ENCODE measurements around the gene HTT. TPM values are rescaled to one million over a fixed set of nuclear protein-coding genes. Genes with fewer than 3 reads are reported as not detected.
A peak's percentile ranks its signal among the peaks of the same experiment; 100 is the strongest.

Gene HTT
- total RNA-seq, 1 experiment from 2014 or later, result 85.4 TPM

- TF ChIP-seq, protein P1, sequence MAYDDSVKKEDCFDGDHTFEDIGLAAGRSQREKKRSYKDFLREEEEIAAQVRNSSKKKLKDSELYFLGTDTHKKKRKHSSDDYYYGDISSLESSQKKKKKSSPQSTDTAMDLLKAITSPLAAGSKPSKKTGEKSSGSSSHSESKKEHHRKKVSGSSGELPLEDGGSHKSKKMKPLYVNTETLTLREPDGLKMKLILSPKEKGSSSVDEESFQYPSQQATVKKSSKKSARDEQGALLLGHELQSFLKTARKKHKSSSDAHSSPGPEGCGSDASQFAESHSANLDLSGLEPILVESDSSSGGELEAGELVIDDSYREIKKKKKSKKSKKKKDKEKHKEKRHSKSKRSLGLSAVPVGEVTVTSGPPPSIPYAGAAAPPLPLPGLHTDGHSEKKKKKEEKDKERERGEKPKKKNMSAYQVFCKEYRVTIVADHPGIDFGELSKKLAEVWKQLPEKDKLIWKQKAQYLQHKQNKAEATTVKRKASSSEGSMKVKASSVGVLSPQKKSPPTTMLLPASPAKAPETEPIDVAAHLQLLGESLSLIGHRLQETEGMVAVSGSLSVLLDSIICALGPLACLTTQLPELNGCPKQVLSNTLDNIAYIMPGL (CRISPR knock-in tag; IDR thresholded peaks at IDR 0.05), result no peak
- no peak for TF ChIP-seq TP53 (CRISPR knock-in tag; IDR thresholded peaks at IDR 0.05)
- TF ChIP-seq FOXP1 (CRISPR knock-in tag; IDR thresholded peaks at IDR 0.05; ENCODE audit: borderline replicate concordance), result 0 out of 2 replicates have a peak, but pooled peaks have one; percentile 23
- no peak for TF ChIP-seq KAT7 (CRISPR knock-in tag; IDR thresholded peaks at IDR 0.05; ENCODE audit: borderline replicate concordance)
- TF ChIP-seq E2F1 (CRISPR knock-in tag; IDR thresholded peaks at IDR 0.05), result no peak
- TF ChIP-seq, protein P2, sequence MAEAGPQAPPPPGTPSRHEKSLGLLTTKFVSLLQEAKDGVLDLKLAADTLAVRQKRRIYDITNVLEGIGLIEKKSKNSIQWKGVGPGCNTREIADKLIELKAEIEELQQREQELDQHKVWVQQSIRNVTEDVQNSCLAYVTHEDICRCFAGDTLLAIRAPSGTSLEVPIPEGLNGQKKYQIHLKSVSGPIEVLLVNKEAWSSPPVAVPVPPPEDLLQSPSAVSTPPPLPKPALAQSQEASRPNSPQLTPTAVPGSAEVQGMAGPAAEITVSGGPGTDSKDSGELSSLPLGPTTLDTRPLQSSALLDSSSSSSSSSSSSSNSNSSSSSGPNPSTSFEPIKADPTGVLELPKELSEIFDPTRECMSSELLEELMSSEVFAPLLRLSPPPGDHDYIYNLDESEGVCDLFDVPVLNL (CRISPR knock-in tag; IDR thresholded peaks at IDR 0.05; ENCODE audit: borderline replicate concordance, low read depth), result no peak
- TF ChIP-seq PRRX2 (CRISPR knock-in tag; IDR thresholded peaks at IDR 0.05), result no peak
- TF ChIP-seq, protein P3, sequence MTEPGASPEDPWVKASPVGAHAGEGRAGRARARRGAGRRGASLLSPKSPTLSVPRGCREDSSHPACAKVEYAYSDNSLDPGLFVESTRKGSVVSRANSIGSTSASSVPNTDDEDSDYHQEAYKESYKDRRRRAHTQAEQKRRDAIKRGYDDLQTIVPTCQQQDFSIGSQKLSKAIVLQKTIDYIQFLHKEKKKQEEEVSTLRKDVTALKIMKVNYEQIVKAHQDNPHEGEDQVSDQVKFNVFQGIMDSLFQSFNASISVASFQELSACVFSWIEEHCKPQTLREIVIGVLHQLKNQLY (CRISPR knock-in tag; IDR thresholded peaks at IDR 0.05), result no peak
- TF ChIP-seq ELF4 (CRISPR knock-in tag; IDR thresholded peaks at IDR 0.05; ENCODE audit: low read depth), result no peak
Measured at GRCh38 chr4:3291969-3292570, 217.6 kb downstream of the HTT start (continued).

- ChIA-PET POLR2A (interaction anchor here (1.2 kb wide), 1 partner anchor 199 kb away, joined by 4 read pairs; no protein-coding TSS in a partner anchor), CTCF (interaction anchor here (0.8 to 3.7 kb wide), 5 partner anchors 17 to 174 kb away, joined by 3 to 45 read pairs (median 4); no protein-coding TSS in a partner anchor)
- Mint-ChIP-seq H3K27me3 (ENCODE audit: low read depth) (peaks cover 23% of the 10 kb centered on the region), H3K9me3 (no peaks in the 10 kb centered on the region), H3K4me1 (peaks cover 26% of the 10 kb centered on the region), H3K27ac (peak within 1 kb of the TSS; percentile 53; the same call in 1 of the 2 replicates), H3K36me3 (no peaks in the 10 kb centered on the region), H3K4me3 (peak within 1 kb of the TSS; percentile 79)
- peak; percentile 96 for DNase-seq (ENCODE audit: low spot score)
- peak; percentile 89 for ATAC-seq
- TF ChIP-seq, protein P4, sequence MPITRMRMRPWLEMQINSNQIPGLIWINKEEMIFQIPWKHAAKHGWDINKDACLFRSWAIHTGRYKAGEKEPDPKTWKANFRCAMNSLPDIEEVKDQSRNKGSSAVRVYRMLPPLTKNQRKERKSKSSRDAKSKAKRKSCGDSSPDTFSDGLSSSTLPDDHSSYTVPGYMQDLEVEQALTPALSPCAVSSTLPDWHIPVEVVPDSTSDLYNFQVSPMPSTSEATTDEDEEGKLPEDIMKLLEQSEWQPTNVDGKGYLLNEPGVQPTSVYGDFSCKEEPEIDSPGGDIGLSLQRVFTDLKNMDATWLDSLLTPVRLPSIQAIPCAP (CRISPR knock-in tag; IDR thresholded peaks at IDR 0.05), result no peak
- TF ChIP-seq ERG (CRISPR knock-in tag; IDR thresholded peaks at IDR 0.05), result no peak
- TF ChIP-seq GRHL2 (CRISPR knock-in tag; IDR thresholded peaks at IDR 0.05; ENCODE audit: insufficient replicate concordance, severe bottlenecking), result no peak
- TF ChIP-seq, protein P5, sequence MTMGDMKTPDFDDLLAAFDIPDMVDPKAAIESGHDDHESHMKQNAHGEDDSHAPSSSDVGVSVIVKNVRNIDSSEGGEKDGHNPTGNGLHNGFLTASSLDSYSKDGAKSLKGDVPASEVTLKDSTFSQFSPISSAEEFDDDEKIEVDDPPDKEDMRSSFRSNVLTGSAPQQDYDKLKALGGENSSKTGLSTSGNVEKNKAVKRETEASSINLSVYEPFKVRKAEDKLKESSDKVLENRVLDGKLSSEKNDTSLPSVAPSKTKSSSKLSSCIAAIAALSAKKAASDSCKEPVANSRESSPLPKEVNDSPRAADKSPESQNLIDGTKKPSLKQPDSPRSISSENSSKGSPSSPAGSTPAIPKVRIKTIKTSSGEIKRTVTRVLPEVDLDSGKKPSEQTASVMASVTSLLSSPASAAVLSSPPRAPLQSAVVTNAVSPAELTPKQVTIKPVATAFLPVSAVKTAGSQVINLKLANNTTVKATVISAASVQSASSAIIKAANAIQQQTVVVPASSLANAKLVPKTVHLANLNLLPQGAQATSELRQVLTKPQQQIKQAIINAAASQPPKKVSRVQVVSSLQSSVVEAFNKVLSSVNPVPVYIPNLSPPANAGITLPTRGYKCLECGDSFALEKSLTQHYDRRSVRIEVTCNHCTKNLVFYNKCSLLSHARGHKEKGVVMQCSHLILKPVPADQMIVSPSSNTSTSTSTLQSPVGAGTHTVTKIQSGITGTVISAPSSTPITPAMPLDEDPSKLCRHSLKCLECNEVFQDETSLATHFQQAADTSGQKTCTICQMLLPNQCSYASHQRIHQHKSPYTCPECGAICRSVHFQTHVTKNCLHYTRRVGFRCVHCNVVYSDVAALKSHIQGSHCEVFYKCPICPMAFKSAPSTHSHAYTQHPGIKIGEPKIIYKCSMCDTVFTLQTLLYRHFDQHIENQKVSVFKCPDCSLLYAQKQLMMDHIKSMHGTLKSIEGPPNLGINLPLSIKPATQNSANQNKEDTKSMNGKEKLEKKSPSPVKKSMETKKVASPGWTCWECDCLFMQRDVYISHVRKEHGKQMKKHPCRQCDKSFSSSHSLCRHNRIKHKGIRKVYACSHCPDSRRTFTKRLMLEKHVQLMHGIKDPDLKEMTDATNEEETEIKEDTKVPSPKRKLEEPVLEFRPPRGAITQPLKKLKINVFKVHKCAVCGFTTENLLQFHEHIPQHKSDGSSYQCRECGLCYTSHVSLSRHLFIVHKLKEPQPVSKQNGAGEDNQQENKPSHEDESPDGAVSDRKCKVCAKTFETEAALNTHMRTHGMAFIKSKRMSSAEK (CRISPR knock-in tag; IDR thresholded peaks at IDR 0.05; ENCODE audit: borderline replicate concordance), result no peak
- TF ChIP-seq ETV6 (CRISPR knock-in tag; IDR thresholded peaks at IDR 0.05), result peak; percentile 80; the same call in 1 of the 2 replicates
- TF ChIP-seq, protein P6, sequence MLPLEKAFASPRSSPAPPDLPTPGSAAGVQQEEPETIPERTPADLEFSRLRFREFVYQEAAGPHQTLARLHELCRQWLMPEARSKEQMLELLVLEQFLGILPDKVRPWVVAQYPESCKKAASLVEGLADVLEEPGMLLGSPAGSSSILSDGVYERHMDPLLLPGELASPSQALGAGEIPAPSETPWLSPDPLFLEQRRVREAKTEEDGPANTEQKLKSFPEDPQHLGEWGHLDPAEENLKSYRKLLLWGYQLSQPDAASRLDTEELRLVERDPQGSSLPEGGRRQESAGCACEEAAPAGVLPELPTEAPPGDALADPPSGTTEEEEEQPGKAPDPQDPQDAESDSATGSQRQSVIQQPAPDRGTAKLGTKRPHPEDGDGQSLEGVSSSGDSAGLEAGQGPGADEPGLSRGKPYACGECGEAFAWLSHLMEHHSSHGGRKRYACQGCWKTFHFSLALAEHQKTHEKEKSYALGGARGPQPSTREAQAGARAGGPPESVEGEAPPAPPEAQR (CRISPR knock-in tag; IDR thresholded peaks at IDR 0.05), result no peak
- TF ChIP-seq, protein P7, sequence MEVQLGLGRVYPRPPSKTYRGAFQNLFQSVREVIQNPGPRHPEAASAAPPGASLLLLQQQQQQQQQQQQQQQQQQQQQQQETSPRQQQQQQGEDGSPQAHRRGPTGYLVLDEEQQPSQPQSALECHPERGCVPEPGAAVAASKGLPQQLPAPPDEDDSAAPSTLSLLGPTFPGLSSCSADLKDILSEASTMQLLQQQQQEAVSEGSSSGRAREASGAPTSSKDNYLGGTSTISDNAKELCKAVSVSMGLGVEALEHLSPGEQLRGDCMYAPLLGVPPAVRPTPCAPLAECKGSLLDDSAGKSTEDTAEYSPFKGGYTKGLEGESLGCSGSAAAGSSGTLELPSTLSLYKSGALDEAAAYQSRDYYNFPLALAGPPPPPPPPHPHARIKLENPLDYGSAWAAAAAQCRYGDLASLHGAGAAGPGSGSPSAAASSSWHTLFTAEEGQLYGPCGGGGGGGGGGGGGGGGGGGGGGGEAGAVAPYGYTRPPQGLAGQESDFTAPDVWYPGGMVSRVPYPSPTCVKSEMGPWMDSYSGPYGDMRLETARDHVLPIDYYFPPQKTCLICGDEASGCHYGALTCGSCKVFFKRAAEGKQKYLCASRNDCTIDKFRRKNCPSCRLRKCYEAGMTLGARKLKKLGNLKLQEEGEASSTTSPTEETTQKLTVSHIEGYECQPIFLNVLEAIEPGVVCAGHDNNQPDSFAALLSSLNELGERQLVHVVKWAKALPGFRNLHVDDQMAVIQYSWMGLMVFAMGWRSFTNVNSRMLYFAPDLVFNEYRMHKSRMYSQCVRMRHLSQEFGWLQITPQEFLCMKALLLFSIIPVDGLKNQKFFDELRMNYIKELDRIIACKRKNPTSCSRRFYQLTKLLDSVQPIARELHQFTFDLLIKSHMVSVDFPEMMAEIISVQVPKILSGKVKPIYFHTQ (CRISPR knock-in tag; IDR thresholded peaks at IDR 0.05), result no peak
Measured at GRCh38 chr4:3292571-3293400, 218.3 kb downstream of the HTT start, which contains the start of gene RGS12. Gene RGS12 (plus strand): TSS chr4:3293021. CDS start chr4:3316171, 23,150 bp downstream.

Measured in WTC11 (cell line).